Body of pancreas (tissue), 4 donors: ENCODE measurements around the gene SENP7. TPM values are rescaled to one million over a fixed set of nuclear protein-coding genes. Genes with fewer than 3 reads are reported as not detected.
"Not testable (repeated sequence)": the region's sequence is repeated elsewhere in the genome, so short reads cannot be mapped to it uniquely, and the experiment has no call there.

ENCODE experiments used
- ATAC-seq: fragments of 150-250 bp; one replicate; pipeline ENCODE4 v1.9.1; 2016
- DNase-seq, 4 donors: peaks; one replicate each; pipeline ENCODE4 v3.0.0-alpha.2; 2019
- H3K27ac ChIP-seq, 4 donors: fragments of 200-600 bp; sonication (generic); 1 replicate in 3 of 4; 2 replicates in 1 of 4; pipeline versions ENCODE4 v1.5.1 to v1.6.1; 2016 to 2019; ENCODE audit warnings: mild to moderate bottlenecking in 1 of 4, mixed read lengths in 1 of 4, moderate library complexity in 1 of 4
- H3K27me3 ChIP-seq, 2 donors: fragments of 200-600 bp; sonication (generic); one replicate each; pipeline ENCODE4 v1.6.0; 2016; ENCODE audit warnings: mild to moderate bottlenecking in 1 of 2
- H3K36me3 ChIP-seq, 2 donors: fragments of 200-600 bp; sonication (generic); replicated peaks in 1 of 2; 2 replicates each; pipeline ENCODE4 v1.5.1; 2016; ENCODE audit warnings: low read depth in 2 of 2; ENCODE audit not compliant: insufficient read depth in 1 of 2
- H3K4me1 ChIP-seq: fragments of 200-600 bp; sonication (generic); one replicate; pipeline ENCODE4 v1.6.0; 2016
- H3K4me3 ChIP-seq, 2 donors: fragments of 200-600 bp; sonication (generic); 1 replicate in 1 of 2; 2 replicates in 1 of 2; pipeline ENCODE4 v1.5.1; 2016 to 2019
- H3K9me3 ChIP-seq, 3 donors: fragments of 200-600 bp; sonication (generic); 1 replicate in 2 of 3; 2 replicates in 1 of 3; pipeline ENCODE4 v1.5.1; 2016
- CTCF ChIP-seq, 7 experiments: fragments of 450-650 bp in 4 of 7; fragments of 200-600 bp in 3 of 7; sonication (generic) in 3 of 7; IDR thresholded peaks; one replicate each; pipeline ENCODE4 v1.5.1; 2016 to 2019; ENCODE audit warnings: antibody characterized with exemption in 7 of 7
- POLR2A ChIP-seq, 3 donors: fragments of 450-650 bp; IDR thresholded peaks; one replicate each; pipeline ENCODE4 v1.6.1; 2016; ENCODE audit warnings: antibody characterized with exemption in 3 of 3, mild to moderate bottlenecking in 2 of 3
- WGBS, 2 donors: methylation state at CpG; one replicate each; pipeline ENCODE4 v1.1.5; 2017; 5-methylcytosine and 5-hydroxymethylcytosine counted together
- intact Hi-C: fragments of 100-400 bp; cut with DNase I; formaldehyde crosslinking; loops from one replicate; pipeline ENCODE4 v1.15.1; 2023
- total RNA-seq, 2 donors: library from RNA; depleted of rRNA; stranded (reverse); fragments of >200 nt; gene quantifications; one replicate each; pipeline ENCODE4 v1.1.0, GENCODE V29; 2016

The SENP7 gene
- total RNA-seq, 2 donors from 2014 or later = 23.1 to 23.4 TPM

- H3K4me3 ChIP-seq = no peak overlapping the region
- H3K27ac ChIP-seq = no peak overlapping the region
- no peaks in the 10 kb centered on the region for H3K4me1 ChIP-seq
- 38 to 55% methylated on average over 1 of the region's 1 CpG for WGBS, 2 donors
- TF ChIP-seq CTCF (IDR thresholded peaks at IDR 0.05) = no peak
- TF ChIP-seq POLR2A (IDR thresholded peaks at IDR 0.05) = no peak
- no peaks in the 10 kb centered on the region for H3K27me3 ChIP-seq
- ATAC-seq (no peak), DNase-seq (no peak)
- intact Hi-C loops = no loop called here
- H3K36me3 ChIP-seq = no peaks in the 10 kb centered on the region
- H3K9me3 ChIP-seq = no peaks in the 10 kb centered on the region
Measured at GRCh38 chr3:101549473-101549872, 36.5 kb upstream of the SENP7 start.

GRCh38 chr3:101548527-101549105 is 35.6 kb upstream of the SENP7 start:
- H3K4me1 ChIP-seq = no peaks in the 10 kb centered on the region
- no peaks in the 10 kb centered on the region for H3K36me3 ChIP-seq
- no peaks in the 10 kb centered on the region for H3K27me3 ChIP-seq
- no peak overlapping the region for H3K27ac ChIP-seq
- no peak overlapping the region for H3K4me3 ChIP-seq
- intact Hi-C loops = no loop called here
- ATAC-seq = no peak
- 40 to 62% methylated on average over 2 of the region's 2 CpGs for WGBS, 2 donors
- no peaks in the 10 kb centered on the region for H3K9me3 ChIP-seq
- DNase-seq = no peak
- no peak for TF ChIP-seq CTCF (IDR thresholded peaks at IDR 0.05)
- no peak for TF ChIP-seq POLR2A (IDR thresholded peaks at IDR 0.05)

GRCh38 chr3:101544161-101544850 is 31.3 kb upstream of the SENP7 start:
- Histone ChIP-seq H3K27me3 (no peaks in the 10 kb centered on the region), H3K27ac (no peak overlapping the region), H3K9me3 (no peaks in the 10 kb centered on the region), H3K36me3 (no peaks in the 10 kb centered on the region), H3K4me1 (no peaks in the 10 kb centered on the region), H3K4me3 (no peak overlapping the region)
- ATAC-seq (no peak), DNase-seq (no peak)
- WGBS, 2 donors = 46 to 56% methylated on average over 1 of the region's 1 CpG
- TF ChIP-seq POLR2A (IDR thresholded peaks at IDR 0.05) (no peak), CTCF (IDR thresholded peaks at IDR 0.05) (peak in 3 of 7 experiments; percentile 9 to 23 (median 17))
- intact Hi-C loops = no loop called here

GRCh38 chr3:101542957-101543356 is 29.9 kb upstream of the SENP7 start:
- H3K36me3 ChIP-seq = no peaks in the 10 kb centered on the region
- no peaks in the 10 kb centered on the region for H3K9me3 ChIP-seq
- DNase-seq (no peak), ATAC-seq (no peak)
- no peaks in the 10 kb centered on the region for H3K4me1 ChIP-seq
- no peak for TF ChIP-seq CTCF (IDR thresholded peaks at IDR 0.05)
- no peak for TF ChIP-seq POLR2A (IDR thresholded peaks at IDR 0.05)
- H3K4me3 ChIP-seq = no peak overlapping the region
- intact Hi-C loops = no loop called here
- H3K27ac ChIP-seq = no peak overlapping the region
- H3K27me3 ChIP-seq = no peaks in the 10 kb centered on the region

GRCh38 chr3:101536955-101537354 is 23.9 kb upstream of the SENP7 start:
- ATAC-seq, H3K9me3 ChIP-seq, H3K4me1 ChIP-seq, H3K4me3 ChIP-seq, H3K27me3 ChIP-seq, intact Hi-C loops, DNase-seq, H3K36me3 ChIP-seq, H3K27ac ChIP-seq: not testable (repeated sequence)
- WGBS, 2 donors = 74 to 100% methylated on average over 1 of the region's 1 CpG
